Ishikawa (cell line): ENCODE measurements around the gene MTA1.

Experiments used
- CEBPB ChIP-seq: IDR thresholded peaks from 2 replicates; pipeline ENCODE4 v1.6.1; 2012
- CREB1 ChIP-seq: IDR thresholded peaks from 2 replicates; pipeline ENCODE4 v1.6.1; 2012; ENCODE audit warnings: low read depth
- EP300 ChIP-seq: IDR thresholded peaks from 2 replicates; pipeline ENCODE4 v1.6.1; 2012; ENCODE audit warnings: borderline replicate concordance
- FOXM1 ChIP-seq: IDR thresholded peaks from 2 replicates; pipeline ENCODE4 v1.6.1; 2012; ENCODE audit warnings: low read depth, borderline replicate concordance
- NFIC ChIP-seq: IDR thresholded peaks from 2 replicates; pipeline ENCODE4 v1.6.1; 2012
- RAD21 ChIP-seq: IDR thresholded peaks from 2 replicates; pipeline ENCODE4 v1.6.1; 2012; ENCODE audit warnings: low read depth
- REST ChIP-seq: IDR thresholded peaks from 2 replicates; pipeline ENCODE4 v1.6.1; 2012; ENCODE audit warnings: low read depth, mild to moderate bottlenecking
- TAF1 ChIP-seq: IDR thresholded peaks from 2 replicates; pipeline ENCODE4 v1.6.1; 2012; ENCODE audit warnings: low read depth, mild to moderate bottlenecking
- TCF12 ChIP-seq: IDR thresholded peaks from 2 replicates; pipeline ENCODE4 v1.6.1; 2012; ENCODE audit warnings: low read depth
- TEAD4 ChIP-seq: IDR thresholded peaks from 2 replicates; pipeline ENCODE4 v1.6.1; 2012
- YY1 ChIP-seq: IDR thresholded peaks from 2 replicates; pipeline ENCODE4 v1.6.1; 2012; ENCODE audit warnings: low read depth
- ZBTB7A ChIP-seq: IDR thresholded peaks from 2 replicates; pipeline ENCODE4 v1.6.1; 2012; ENCODE audit warnings: low read depth
- TF ChIP-seq, protein P1 (sequence below): IDR thresholded peaks from 2 replicates; pipeline ENCODE4 v1.6.1; 2012
- TF ChIP-seq, protein P2 (sequence below): IDR thresholded peaks from 2 replicates; pipeline ENCODE4 v1.6.1; 2012

DNA sequence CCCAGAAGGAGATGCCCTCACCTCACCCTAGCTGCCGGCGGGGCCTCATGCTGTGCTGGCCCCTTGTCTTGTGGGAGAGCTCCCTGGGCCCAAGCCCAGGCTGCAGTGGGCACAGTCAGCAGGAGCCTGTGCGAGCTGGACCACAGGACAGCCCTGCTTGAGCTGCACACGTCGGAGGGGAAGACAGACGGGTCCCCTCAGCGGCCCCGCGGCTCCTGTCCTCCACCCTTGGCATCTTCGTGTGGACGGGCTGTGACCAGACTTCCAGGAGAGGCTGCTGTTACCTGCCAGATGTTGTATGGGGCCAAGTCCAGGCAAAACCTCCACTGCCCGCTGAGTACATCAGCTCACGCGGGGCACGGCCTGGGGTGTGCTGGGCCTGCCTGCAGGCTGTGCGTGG is 30.7 kb upstream of the MTA1 start:
- TF ChIP-seq TAF1: no peak
- TF ChIP-seq, protein P1, sequence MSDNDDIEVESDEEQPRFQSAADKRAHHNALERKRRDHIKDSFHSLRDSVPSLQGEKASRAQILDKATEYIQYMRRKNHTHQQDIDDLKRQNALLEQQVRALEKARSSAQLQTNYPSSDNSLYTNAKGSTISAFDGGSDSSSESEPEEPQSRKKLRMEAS: no peak
- TF ChIP-seq RAD21: no peak
- TF ChIP-seq EP300: no peak
- TF ChIP-seq FOXM1: no peak
- no peak for TF ChIP-seq REST
- no peak for TF ChIP-seq YY1
- TF ChIP-seq TCF12: no peak
- TF ChIP-seq CEBPB: no peak
- TF ChIP-seq ZBTB7A: no peak
- TF ChIP-seq CREB1: no peak
- TF ChIP-seq TEAD4: no peak
- TF ChIP-seq NFIC: no peak
- TF ChIP-seq, protein P2, sequence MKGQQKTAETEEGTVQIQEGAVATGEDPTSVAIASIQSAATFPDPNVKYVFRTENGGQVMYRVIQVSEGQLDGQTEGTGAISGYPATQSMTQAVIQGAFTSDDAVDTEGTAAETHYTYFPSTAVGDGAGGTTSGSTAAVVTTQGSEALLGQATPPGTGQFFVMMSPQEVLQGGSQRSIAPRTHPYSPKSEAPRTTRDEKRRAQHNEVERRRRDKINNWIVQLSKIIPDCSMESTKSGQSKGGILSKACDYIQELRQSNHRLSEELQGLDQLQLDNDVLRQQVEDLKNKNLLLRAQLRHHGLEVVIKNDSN: no peak
